Ishikawa (cell line): ENCODE data around the gene RALGAPA2.

Source experiments
- CEBPB ChIP-seq: IDR thresholded peaks from 2 replicates; pipeline ENCODE4 v1.6.1; 2012
- EGR1 ChIP-seq: IDR thresholded peaks from 2 replicates; pipeline ENCODE4 v1.6.1; 2012
- EP300 ChIP-seq: IDR thresholded peaks from 2 replicates; pipeline ENCODE4 v1.6.1; 2012; ENCODE audit warnings: borderline replicate concordance
- RAD21 ChIP-seq: IDR thresholded peaks from 2 replicates; pipeline ENCODE4 v1.6.1; 2012; ENCODE audit warnings: low read depth
- REST ChIP-seq: IDR thresholded peaks from 2 replicates; pipeline ENCODE4 v1.6.1; 2012; ENCODE audit warnings: low read depth, mild to moderate bottlenecking
- TAF1 ChIP-seq: IDR thresholded peaks from 2 replicates; pipeline ENCODE4 v1.6.1; 2012; ENCODE audit warnings: low read depth, mild to moderate bottlenecking
- ZBTB7A ChIP-seq: IDR thresholded peaks from 2 replicates; pipeline ENCODE4 v1.6.1; 2012; ENCODE audit warnings: low read depth

- TF ChIP-seq CEBPB (no peak), EP300 (no peak), TAF1 (no peak), ZBTB7A (no peak), RAD21 (no peak), EGR1 (no peak), REST (no peak)
Measured at GRCh38 chr20:20495729-20496503, 216.5 kb downstream of the RALGAPA2 start.
